ENCODE measurements around the gene U2AF1L4. TPM values are rescaled to one million over a fixed set of nuclear protein-coding genes. Genes with fewer than 3 reads are reported as not detected.

Gene U2AF1L4
- total RNA-seq = 10 to 100 TPM in 1 of 2 donors, 1 to 10 TPM in 1; 8.8 to 23.6 TPM
- polyA plus RNA-seq (ENCODE audit: insufficient read length in 2 of 2) = 10 to 100 TPM; 25.9 to 37.7 TPM
- long read RNA-seq, donor 1, partial matches to known transcripts = 0 of 1 reads
- long read RNA-seq, donor 1, other reads (novel, unspliced or antisense) = 0 of 1 reads
- long read RNA-seq, donor 2, partial matches to known transcripts = 0 of 2 reads
- long read RNA-seq, donor 2, other reads (novel, unspliced or antisense) = 0 of 2 reads
- long read RNA-seq, donor 3, partial matches to known transcripts = 0 of 6 reads
- long read RNA-seq, donor 3, other reads (novel, unspliced or antisense) = 0 of 6 reads
- long read RNA-seq, donor 4, partial matches to known transcripts = 0 of 2 reads
- long read RNA-seq, donor 4, other reads (novel, unspliced or antisense) = 0 of 2 reads

- Histone ChIP-seq H3K27me3 (ENCODE audit: control insufficient read depth, insufficient read depth, low read length) (no peaks in the 10 kb centered on the region), H3K4me1 (ENCODE audit: control insufficient read depth, insufficient read depth, low read length) (peaks cover 60% of the 10 kb centered on the region), H3K27ac (ENCODE audit: low read depth, low read length) (peak within 1 kb of the TSS; percentile 100), H3K4me3 (ENCODE audit: low read depth, low read length) (peak within 1 kb of the TSS; percentile 94), H3K9me3 (ENCODE audit: control insufficient read depth, insufficient read depth, low read length) (no peaks in the 10 kb centered on the region), H3K36me3 (ENCODE audit: control insufficient read depth, insufficient read depth, low read length) (peaks cover 29% of the 10 kb centered on the region)
- peak; percentile 97 to 100 (median 99) for DNase-seq (ENCODE audit: low read depth in 4 of 6, low spot score in 6 of 6)
- under 1% methylated on average over 31 of the region's 40 CpGs for WGBS (ENCODE audit: insufficient coverage)
Measured at GRCh38 chr19:35745328-35746086, at the start of gene U2AF1L4, which contains the start of gene PSENEN. Gene U2AF1L4 (minus strand): TSS chr19:35745418. CDS start chr19:35745391, 27 bp downstream. Gene PSENEN (plus strand): TSS chr19:35745651. CDS start chr19:35745931, 280 bp downstream.

- Histone ChIP-seq H3K4me1 (ENCODE audit: control insufficient read depth, insufficient read depth, low read length) (peaks cover 13% of the 10 kb centered on the region), H3K36me3 (ENCODE audit: control insufficient read depth, insufficient read depth, low read length) (peaks cover 27% of the 10 kb centered on the region), H3K27me3 (ENCODE audit: control insufficient read depth, insufficient read depth, low read length) (peaks cover 10% of the 10 kb centered on the region), H3K27ac (ENCODE audit: low read depth, low read length) (no peak overlapping the region), H3K4me3 (ENCODE audit: low read depth, low read length) (no peak overlapping the region), H3K9me3 (ENCODE audit: control insufficient read depth, insufficient read depth, low read length) (no peaks in the 10 kb centered on the region)
- 87% methylated on average over 7 of the region's 7 CpGs for WGBS (ENCODE audit: insufficient coverage)
- DNase-seq (ENCODE audit: low read depth in 4 of 6, low spot score in 6 of 6) = no peak
Measured at GRCh38 chr19:35793381-35794165, 48.4 kb upstream of the U2AF1L4 start.

GRCh38 chr19:35792888-35793287, 47.7 kb upstream of the U2AF1L4 start:
- H3K4me1 ChIP-seq (ENCODE audit: control insufficient read depth, insufficient read depth, low read length) = peaks cover 12% of the 10 kb centered on the region
- no peak for DNase-seq (ENCODE audit: low read depth in 4 of 6, low spot score in 6 of 6)
- peaks cover 10% of the 10 kb centered on the region for H3K27me3 ChIP-seq (ENCODE audit: control insufficient read depth, insufficient read depth, low read length)
- peaks cover 34% of the 10 kb centered on the region for H3K36me3 ChIP-seq (ENCODE audit: control insufficient read depth, insufficient read depth, low read length)
- 78% methylated on average over 8 of the region's 8 CpGs for WGBS (ENCODE audit: insufficient coverage)
- H3K9me3 ChIP-seq (ENCODE audit: control insufficient read depth, insufficient read depth, low read length) = no peaks in the 10 kb centered on the region
- H3K4me3 ChIP-seq (ENCODE audit: low read depth, low read length) = no peak overlapping the region
- no peak overlapping the region for H3K27ac ChIP-seq (ENCODE audit: low read depth, low read length)

GRCh38 chr19:35792312-35792711, 47.1 kb upstream of the U2AF1L4 start:
- DNase-seq (ENCODE audit: low read depth in 4 of 6, low spot score in 6 of 6) = no peak
- H3K4me1 ChIP-seq (ENCODE audit: control insufficient read depth, insufficient read depth, low read length) = peaks cover 8% of the 10 kb centered on the region
- no peak overlapping the region for H3K4me3 ChIP-seq (ENCODE audit: low read depth, low read length)

GRCh38 chr19:35791814-35792279, 46.6 kb upstream of the U2AF1L4 start:
- no peaks in the 10 kb centered on the region for H3K9me3 ChIP-seq (ENCODE audit: control insufficient read depth, insufficient read depth, low read length)
- H3K36me3 ChIP-seq (ENCODE audit: control insufficient read depth, insufficient read depth, low read length) = peaks cover 44% of the 10 kb centered on the region
- peaks cover 3% of the 10 kb centered on the region for H3K4me1 ChIP-seq (ENCODE audit: control insufficient read depth, insufficient read depth, low read length)
- peaks cover 3% of the 10 kb centered on the region for H3K27me3 ChIP-seq (ENCODE audit: control insufficient read depth, insufficient read depth, low read length)
- no peak for DNase-seq (ENCODE audit: low read depth in 4 of 6, low spot score in 6 of 6)
- no peak overlapping the region for H3K4me3 ChIP-seq (ENCODE audit: low read depth, low read length)
- no peak overlapping the region for H3K27ac ChIP-seq (ENCODE audit: low read depth, low read length)
- WGBS (ENCODE audit: insufficient coverage) = 84% methylated on average over 9 of the region's 9 CpGs

More at GRCh38 chr19:35792312-35792711, 47.1 kb upstream of the U2AF1L4 start:
- Histone ChIP-seq H3K27ac (ENCODE audit: low read depth, low read length) (no peak overlapping the region), H3K36me3 (ENCODE audit: control insufficient read depth, insufficient read depth, low read length) (peaks cover 39% of the 10 kb centered on the region), H3K9me3 (ENCODE audit: control insufficient read depth, insufficient read depth, low read length) (no peaks in the 10 kb centered on the region), H3K27me3 (ENCODE audit: control insufficient read depth, insufficient read depth, low read length) (peaks cover 8% of the 10 kb centered on the region)
- WGBS (ENCODE audit: insufficient coverage) = 76% methylated on average over 15 of the region's 15 CpGs

DNA sequence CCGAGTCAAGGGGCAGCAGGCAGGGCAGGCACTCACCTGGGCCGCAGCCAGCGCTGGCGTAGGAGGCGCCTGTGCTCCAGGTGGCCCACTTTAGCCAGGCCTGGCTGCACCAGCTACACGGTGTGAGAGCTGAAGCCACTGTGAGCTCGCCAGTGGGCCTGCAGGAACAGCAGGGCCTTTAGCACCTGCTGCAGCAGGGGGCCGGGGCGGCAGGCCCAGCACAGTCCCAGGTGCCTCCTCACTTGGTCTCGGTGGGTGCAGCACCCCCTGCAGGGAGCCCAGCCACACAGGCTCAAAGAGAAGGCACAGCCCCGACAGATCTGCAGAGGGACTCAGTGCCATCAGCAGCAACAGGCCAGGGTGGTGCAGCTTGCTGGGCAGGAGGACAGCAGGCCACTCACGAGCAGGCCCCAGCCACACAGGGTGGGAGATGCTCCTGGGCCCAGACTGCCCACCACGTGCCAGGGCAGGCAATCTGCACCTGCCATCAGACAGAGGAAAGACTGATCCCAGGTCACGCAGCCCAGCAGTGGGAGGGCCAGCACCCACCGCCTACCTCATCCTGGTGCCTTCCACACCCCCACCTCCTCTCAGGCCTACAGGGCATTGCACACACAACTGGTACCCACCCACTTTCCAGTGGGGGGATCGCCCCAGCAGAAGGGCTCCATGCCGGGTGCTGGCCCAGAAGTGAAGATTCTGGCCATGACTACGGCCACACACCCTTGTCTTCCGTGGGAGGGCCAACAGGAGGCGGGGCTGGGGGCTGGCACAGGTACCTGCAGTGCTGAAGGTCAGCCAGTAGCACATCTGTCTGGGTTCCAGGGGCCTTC, 46.0 kb upstream of the U2AF1L4 start:
- Histone ChIP-seq H3K4me3 (ENCODE audit: low read depth, low read length) (no peak overlapping the region), H3K9me3 (ENCODE audit: control insufficient read depth, insufficient read depth, low read length) (no peaks in the 10 kb centered on the region), H3K36me3 (ENCODE audit: control insufficient read depth, insufficient read depth, low read length) (peaks cover 51% of the 10 kb centered on the region), H3K4me1 (ENCODE audit: control insufficient read depth, insufficient read depth, low read length) (no peaks in the 10 kb centered on the region), H3K27me3 (ENCODE audit: control insufficient read depth, insufficient read depth, low read length) (no peaks in the 10 kb centered on the region), H3K27ac (ENCODE audit: low read depth, low read length) (no peak overlapping the region)
- DNase-seq (ENCODE audit: low read depth in 4 of 6, low spot score in 6 of 6) = peak in 1 of 6 donors; percentile 4
- 63% methylated on average over 20 of the region's 20 CpGs for WGBS (ENCODE audit: insufficient coverage)

- peak in 1 of 6 donors; percentile 1 for DNase-seq (ENCODE audit: low read depth in 4 of 6, low spot score in 6 of 6)
- 91% methylated on average over 18 of the region's 19 CpGs for WGBS (ENCODE audit: insufficient coverage)
- H3K36me3 ChIP-seq (ENCODE audit: control insufficient read depth, insufficient read depth, low read length) = peaks cover 60% of the 10 kb centered on the region
- no peak overlapping the region for H3K27ac ChIP-seq (ENCODE audit: low read depth, low read length)
- no peaks in the 10 kb centered on the region for H3K9me3 ChIP-seq (ENCODE audit: control insufficient read depth, insufficient read depth, low read length)
- H3K4me1 ChIP-seq (ENCODE audit: control insufficient read depth, insufficient read depth, low read length) = no peaks in the 10 kb centered on the region
- H3K4me3 ChIP-seq (ENCODE audit: low read depth, low read length) = no peak overlapping the region
- H3K27me3 ChIP-seq (ENCODE audit: control insufficient read depth, insufficient read depth, low read length) = no peaks in the 10 kb centered on the region
Measured at GRCh38 chr19:35789978-35790944, 45.0 kb upstream of the U2AF1L4 start.

Measured in spinal cord (tissue), 10 donors.